ENCODE data around the gene KDM2B. TPM values are rescaled to one million over a fixed set of nuclear protein-coding genes. Genes with fewer than 3 reads are reported as not detected.

KDM2B gene
- total RNA-seq, 1 donor from 2014 or later: 10.3 TPM

DNA sequence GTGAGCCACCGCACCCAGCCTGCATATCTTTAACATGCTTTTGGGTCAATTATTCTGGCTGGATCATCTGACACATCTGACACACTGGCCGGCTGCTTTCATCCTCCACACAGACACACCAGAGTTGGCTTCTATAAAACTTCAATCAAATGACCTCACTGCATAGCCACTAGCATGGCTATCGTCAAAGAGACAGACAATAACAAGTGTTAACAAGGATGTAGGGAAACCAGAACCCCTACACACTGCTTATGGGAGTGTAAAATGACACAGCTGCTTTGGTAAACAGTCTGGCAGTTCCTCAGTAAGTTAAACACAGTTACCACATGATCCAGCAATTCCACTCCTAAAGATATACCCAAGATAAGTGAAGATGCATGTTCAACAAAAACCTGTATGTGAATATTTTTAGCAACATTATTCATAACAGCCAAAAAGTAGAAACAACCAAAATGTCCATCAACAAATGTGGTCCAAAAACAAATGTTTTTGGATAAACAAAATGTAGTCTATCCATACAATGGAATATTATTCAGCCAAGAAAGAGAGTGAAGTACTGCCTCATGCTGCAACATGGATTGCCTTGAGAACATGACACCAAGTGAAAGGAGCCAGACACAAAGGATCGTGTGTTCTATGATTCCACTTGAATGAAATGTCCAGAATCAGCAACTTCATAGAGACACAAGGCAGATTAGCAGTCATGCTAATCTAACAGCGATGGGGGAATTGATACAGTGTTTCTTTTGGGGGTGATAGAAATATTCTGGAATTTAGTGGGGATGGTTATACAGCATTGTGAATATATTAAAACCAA, 10.1 kb downstream of the KDM2B start:
- intact Hi-C loops (cut with DNase I): no loop called here
- DNase-seq: no peak
- no peak for ATAC-seq (ENCODE audit: poor library complexity)

DNA sequence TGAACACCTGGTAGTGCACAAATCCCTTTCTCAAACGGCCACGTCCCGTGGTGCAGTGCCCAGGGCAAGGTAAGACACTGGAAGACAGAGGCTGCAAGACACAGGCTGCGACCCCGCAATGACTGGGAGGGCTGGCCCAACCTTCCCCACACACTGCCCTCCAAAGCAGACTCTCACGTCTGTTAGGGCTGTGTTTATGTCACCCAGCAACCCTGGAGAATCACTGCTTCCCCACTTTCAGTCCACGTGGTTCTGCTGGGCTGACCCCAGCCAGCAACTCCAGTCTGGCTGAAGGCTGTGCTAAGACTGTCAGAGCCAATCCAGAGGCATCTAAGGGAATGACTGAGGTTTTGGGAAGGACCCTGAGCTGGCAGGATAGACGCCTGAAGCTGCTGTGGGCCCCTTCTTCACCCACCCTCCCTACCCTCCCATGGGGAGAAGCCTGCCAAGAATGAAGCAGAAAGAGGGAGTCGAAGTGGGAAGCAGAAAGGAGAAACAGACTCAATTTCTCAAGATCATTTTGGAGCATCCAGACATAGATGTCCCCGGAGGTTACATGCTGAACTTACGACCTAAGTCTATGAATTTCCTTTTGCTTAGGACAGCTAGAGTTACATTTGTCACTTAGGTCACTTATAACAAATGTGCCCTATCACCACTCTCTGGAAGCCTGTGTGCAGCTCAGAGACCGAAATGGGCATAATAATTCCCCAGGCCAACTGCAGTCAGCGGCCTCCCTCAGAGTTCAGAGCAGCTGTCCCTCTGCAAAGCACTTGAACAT, 11.7 kb downstream of the KDM2B start:
- ATAC-seq (ENCODE audit: poor library complexity) (peak; percentile 92), DNase-seq (peak; percentile 62)
- intact Hi-C loops (cut with DNase I): no loop called here

DNA sequence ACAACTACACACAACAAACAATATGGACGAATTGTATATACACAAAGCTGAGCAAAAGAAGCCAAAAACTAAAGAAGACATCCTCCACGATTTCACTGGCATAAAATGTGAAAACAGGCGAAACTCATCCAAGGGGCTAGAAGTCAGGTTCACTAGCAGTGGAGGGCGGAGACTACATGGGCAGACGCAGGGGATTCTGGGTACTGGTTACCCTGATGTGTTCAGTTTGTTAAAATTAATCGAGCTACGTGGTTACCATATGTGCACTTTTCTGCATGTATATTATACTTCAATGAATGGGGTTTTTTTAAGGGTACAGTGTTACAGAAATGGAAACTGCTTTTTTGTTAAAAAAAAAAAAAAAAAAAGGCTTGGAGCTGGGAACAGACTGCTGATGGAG, 12.3 kb downstream of the KDM2B start:
- no peak for ATAC-seq (ENCODE audit: poor library complexity)
- intact Hi-C loops (cut with DNase I): no loop called here
- DNase-seq: no peak

DNA sequence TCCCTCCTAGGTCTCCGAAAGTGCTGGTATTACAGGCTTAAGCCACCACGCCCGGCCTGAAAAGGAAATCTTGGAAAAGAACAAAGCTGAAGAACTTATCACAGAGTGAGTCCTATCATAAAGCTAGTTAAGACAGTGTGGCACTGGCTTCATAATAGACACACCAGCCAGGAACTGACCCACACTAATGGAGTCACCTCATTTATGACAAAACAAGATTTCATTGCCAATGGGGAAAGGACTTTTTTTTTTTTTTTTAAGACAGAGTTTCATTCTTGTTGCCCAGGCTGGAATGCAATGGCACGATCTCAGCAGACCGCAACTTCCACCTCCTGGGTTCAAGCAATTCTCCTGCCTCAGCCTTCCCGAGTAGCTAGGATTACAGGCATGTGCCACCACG, 15.7 kb downstream of the KDM2B start:
- DNase-seq: no peak
- no peak for ATAC-seq (ENCODE audit: poor library complexity)
- intact Hi-C loops (cut with DNase I): no loop called here

DNA sequence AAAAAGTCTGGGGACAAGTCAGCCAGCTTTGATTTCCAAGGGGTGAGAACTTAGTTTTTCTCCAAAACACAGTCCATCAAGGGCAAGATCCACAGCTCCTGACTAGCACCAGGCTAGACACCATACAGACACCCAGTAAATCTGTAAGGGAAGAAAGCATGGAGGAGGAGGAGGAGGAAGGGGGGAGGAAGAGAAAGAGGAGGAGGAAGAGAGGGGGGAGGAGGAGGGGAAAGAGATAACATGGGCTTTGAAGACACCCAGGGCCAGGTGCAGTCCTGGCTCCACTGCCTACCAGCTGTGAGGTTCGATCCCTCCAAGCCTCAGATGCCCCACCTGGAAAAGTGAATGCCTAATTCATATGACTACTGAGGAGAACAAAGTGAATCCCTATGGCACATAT, 18.3 kb downstream of the KDM2B start:
- intact Hi-C loops (cut with DNase I): no loop called here
- DNase-seq (no peak), ATAC-seq (ENCODE audit: poor library complexity) (no peak)

DNA sequence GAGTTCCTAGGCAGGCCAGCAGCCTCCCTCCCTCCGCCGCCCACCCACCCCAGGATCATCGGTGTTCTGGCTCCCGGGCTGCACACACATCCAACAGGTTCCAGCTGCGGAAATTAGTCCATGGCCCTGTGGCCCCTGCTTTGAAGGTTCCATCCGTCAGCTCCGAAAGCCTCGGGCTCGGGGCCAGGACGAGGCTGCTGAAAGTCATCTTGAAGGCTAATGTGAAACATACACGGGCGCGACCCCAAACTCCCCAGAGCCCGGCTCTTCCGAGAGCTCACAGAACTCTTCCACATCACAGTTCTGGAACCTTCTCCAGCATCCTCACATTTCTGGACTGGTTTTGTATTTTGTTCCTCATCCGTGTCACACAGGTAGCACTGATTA, 19.8 kb downstream of the KDM2B start:
- DNase-seq (no peak), ATAC-seq (ENCODE audit: poor library complexity) (no peak)
- intact Hi-C loops (cut with DNase I): no loop called here

DNA sequence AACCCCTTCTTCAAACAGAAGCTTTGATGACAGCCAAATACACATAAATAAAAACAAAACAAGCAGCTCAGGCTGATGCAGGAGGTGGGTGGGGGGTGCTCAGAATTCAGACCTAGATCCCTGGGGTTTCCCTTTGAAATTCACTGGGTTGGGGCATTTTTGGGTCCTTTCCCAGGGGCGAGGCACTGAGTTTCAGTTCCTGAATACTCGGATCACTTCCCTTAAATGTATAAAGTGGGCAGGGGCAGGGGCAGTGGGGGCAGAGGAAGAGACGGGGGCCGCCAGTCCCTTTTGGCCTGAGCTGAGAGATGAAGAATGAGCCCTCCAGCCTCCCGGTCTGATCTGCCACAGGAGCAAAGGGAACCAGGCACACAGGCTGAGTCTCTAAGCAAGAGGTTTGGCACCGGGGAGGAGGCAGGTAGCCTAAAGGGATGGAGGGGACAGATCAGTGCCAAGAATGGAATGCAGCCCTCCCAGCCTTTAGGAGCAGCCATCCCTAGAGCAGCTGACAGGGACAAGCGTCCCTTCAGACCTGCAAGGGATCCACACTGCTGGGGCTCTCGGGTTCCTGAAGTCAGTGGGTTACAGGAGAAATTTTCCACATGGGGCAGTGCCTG, 20.3 kb downstream of the KDM2B start:
- intact Hi-C loops (cut with DNase I): no loop called here
- DNase-seq (no peak), ATAC-seq (ENCODE audit: poor library complexity) (peak; percentile 34)

DNA sequence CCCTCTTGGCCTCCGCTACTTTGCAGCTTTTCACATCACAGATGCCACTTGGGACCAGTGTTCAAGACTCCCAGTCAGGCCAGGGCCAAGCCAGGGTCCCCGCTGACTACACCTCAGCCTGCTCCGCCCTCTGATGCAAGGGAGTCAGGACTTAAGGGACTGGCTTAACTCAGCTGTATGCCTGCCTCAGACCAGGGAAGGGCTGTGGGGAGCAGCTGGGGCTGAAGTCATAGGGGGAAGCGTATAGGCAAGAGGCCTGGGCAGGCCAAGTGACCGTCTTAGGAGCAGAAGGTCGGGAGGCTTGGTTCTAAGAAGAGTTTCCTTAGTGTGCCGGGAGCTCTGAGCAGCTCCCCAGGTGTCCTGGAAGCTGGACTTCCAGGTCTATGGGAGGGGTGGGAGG, 21.9 kb downstream of the KDM2B start:
- DNase-seq (no peak), ATAC-seq (ENCODE audit: poor library complexity) (no peak)
- intact Hi-C loops (cut with DNase I): no loop called here

DNA sequence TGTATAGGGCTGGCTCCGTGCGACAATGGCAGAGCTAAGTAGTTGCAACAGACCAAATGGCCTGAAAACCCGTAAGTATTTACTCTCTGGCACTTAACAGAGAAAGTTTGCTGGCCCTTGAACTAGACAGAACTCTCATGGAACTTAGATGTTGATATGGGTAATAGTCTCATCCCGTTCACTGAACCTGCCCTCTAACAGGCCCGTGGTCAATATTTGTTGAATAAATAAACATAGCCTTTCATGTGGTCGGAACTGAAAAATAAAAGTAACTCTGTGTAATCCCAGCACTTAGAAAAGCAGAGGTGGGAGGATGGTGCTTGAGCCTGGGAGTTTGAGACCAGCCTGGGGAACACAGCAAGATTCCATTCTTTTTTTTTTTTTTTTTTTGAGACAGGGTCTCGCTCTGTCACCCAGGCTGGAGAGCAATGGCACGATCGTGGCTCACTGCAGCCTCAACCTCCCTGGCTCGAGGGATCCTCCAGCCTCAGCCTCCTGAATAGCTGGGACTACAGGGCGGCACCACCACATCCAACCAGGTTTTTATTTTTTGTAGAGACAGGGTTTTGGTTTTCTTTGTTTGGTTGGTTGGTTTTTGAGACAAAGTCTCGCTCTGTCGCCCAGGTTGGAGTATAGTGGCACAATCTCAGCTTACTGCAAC, 29.7 kb downstream of the KDM2B start:
- ATAC-seq (ENCODE audit: poor library complexity) (no peak), DNase-seq (peak; percentile 17)
- intact Hi-C loops (cut with DNase I): loop anchor here (5.0 kb wide), 1 partner anchor 76 kb away; the partner anchor contains the start of gene ORAI1

DNA sequence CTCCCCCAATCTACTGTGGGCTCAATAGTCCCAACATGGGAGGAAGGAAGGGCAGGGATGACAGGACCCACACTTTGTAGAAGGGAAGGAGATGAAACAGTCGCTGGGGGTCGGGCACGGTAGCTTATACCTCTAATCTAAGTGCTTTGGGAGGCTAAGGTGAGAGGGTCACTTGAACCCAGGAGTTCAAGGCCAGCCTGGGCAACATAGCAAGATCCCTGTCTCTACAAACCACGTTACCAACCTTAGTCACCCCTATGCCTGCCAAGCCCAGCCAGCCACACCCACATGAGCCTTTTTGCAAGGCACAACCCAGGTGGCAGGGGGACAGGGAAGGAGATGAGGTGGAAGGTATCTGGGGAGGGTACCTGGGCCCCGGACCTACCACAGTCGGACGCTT, 31.7 kb downstream of the KDM2B start:
- ATAC-seq (ENCODE audit: poor library complexity) (no peak), DNase-seq (no peak)
- intact Hi-C loops (cut with DNase I): loop anchor here (5.0 kb wide), 1 partner anchor 128 kb away; no protein-coding TSS in a partner anchor

DNA sequence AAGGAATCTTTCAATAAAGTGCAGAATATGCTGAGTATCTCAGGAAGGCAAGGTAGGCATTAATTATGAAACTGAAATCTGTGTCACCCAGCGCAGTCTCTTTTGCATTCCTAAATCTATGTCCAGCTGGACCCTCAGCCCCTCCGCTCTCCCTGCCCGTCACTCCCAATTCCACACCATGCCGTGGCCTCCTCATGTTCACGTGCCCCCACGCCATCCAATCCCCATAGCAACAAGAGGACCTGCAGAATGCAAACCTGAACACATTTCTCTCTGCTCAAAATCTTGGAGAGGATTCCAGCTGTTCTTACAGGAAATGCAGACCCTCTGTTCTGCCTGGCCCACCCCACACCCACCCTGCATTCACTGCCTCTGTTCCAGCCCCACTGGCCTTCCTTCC, 35.3 kb downstream of the KDM2B start:
- ATAC-seq (ENCODE audit: poor library complexity): no peak
- intact Hi-C loops (cut with DNase I): loop anchor here (5.0 kb wide), 1 partner anchor 132 kb away; no protein-coding TSS in a partner anchor
- no peak for DNase-seq

DNA sequence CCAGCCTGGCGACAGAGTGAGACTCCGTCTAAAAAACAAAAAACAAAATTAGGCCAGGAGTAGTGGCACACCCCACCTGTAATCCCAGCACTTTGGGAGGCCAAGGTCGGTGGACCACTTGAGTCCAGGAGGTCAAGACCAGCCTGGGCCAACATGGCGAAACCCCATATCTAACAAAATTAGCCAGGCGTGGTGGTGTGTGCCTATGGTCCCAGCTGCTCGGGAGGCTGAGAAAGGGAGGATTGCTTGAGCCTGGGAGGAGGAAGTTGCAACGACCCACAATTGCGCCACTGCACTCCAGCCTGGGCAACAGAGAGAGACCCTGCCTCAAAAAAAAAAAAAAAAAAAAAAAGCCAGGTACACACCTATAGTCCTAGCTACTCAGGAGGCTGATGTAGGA, 37.0 kb downstream of the KDM2B start:
- intact Hi-C loops (cut with DNase I): no loop called here
- ATAC-seq (ENCODE audit: poor library complexity): no peak

DNA sequence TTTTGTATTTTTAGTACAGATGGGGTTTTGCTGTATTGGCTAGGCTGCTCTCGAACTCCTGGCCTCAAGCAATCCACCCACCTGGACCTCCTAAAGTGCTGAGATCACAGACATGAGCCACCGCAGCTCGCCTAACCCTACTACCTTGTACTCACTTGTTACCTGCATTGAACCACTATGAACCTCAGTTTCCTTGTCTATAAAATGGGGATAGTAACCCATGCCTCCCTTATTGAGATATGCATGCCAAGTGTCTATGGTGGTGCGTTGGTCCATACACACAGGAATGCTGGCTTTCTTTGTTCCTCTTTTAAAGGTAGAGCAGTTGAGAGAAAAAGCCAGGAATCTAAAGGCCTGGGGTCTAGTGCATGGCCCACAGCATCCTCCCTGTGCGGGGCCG, 40.9 kb downstream of the KDM2B start:
- ATAC-seq (ENCODE audit: poor library complexity): no peak
- no peak for DNase-seq
- intact Hi-C loops (cut with DNase I): loop anchor here (5.0 kb wide), 1 partner anchor 38 kb away; no protein-coding TSS in a partner anchor

More for the DNA sequence above, 37.0 kb downstream of the KDM2B start:
- peak; percentile 59 for DNase-seq

DNA sequence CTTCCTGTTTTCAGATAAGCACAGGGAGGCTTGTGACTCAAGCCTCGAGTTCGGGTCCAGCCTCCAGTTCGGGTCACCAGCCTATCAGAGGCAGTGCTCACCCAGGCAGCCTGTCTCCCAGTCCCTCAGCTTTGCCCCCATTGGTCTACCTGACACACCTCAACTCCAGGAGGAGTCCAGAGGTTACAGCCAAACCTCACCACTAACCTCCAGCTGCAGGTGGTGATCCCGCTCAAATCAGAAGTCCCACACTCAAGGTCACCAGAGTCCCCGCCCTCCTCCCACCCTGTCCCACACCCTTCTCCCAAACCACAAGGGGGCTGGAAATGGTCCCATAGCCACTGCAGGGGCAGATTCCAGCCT, 42.1 kb downstream of the KDM2B start:
- no peak for ATAC-seq (ENCODE audit: poor library complexity)
- intact Hi-C loops (cut with DNase I): loop anchor here (5.0 kb wide), 1 partner anchor 36 kb away; no protein-coding TSS in a partner anchor
- DNase-seq: peak; percentile 36

DNA sequence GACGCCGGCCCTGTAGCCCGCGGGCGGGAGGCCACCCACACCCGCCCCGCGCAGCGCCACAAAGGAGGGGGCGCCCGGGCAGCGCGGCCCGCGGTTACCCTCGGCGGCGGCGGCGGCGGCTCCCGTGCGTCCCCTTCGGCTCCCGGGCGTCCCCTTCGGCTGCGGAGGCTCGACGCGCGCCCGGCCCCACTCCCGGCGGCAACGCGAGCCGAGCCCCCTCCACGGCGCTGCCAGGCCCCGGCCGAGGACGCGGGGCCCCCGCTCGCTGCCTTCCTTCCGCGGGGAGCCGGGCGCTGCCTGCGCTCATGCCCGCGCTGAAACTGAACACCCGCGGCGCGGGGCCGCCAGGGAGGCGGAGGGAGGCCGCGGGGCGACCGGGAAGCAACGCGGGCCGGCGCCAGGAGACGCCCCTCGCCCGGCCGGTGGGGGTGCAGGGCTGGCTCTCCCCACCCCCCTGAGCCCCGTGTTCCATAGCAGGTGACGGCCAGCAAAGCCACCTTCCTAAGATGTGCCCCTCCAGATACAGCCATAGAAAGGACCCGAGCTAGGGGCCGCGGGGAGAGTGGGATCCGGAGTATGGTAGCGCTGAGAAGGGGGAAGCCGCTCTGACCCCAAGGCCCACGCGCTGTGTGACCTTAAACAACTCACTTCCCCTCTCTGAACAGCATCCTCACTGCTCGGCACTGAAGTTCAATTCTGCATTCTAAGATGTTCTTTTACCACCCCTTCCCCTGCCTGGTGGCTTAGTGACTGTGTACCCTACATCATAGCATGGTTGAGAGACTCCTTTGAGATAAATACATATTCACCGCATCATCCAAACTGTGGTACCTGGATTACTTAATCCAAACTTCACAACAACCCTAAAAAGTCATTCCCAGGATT, 42.8 kb downstream of the KDM2B start:
- ATAC-seq (ENCODE audit: poor library complexity): peak; percentile 33
- intact Hi-C loops (cut with DNase I): loop anchor here (5.0 kb wide), 1 partner anchor 36 kb away; no protein-coding TSS in a partner anchor

DNA sequence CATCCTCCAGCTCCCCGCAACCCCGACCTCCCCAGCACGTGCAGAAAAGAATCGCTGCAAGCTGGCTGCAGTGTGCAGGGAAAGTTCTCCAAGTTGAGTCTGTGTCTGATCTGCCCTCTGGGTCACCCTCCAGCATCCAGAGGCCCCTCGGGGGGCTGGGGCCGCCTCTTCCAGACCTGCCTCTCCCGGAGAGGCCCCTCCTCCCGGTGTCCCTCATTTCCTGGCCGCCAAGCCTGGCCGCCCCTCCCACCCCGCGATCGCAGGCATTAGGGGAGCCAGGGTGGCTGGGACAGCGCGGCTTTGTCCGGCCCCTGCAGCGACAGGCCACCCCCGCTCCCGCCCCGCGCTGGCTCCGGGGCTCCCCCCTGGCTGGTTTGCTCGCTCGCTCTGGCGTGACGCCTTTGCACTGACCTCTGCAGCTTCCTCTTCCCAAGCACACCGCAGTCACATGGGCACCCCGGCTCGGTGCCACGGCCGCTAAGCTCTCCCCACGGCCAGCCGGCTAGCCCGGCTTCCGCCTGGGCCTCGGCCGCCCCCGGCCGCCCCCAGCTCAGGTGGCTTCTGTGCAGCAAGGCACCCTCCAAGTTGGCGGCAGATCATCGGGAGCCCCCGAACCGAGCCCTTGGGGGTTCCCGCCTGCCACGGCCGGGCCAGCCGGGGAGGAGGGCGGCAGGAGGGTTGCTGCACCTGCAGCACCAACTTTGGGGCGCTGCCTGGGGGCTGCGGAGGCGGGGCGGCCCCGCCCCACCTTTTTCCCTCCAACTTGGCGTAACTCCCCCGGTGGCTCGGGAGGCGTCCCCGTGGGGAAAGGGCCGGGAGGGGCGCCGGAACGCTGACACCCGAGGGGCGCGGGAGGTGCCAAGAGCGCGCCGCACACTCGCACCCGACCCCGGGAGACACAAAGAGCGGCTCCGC, 43.7 kb downstream of the KDM2B start:
- DNase-seq (peak; percentile 95), ATAC-seq (ENCODE audit: poor library complexity) (peak; percentile 91)
- intact Hi-C loops (cut with DNase I): loop anchor here (5.0 kb wide), 1 partner anchor 35 kb away; no protein-coding TSS in a partner anchor

More for the DNA sequence above, 42.8 kb downstream of the KDM2B start:
- DNase-seq: peak; percentile 51
